Upper lobe of right lung (tissue), 1 donor: ENCODE measurements around the gene RIPK1. TPM values are rescaled to one million over a fixed set of nuclear protein-coding genes. Genes with fewer than 3 reads are reported as not detected.
"Not testable (repeated sequence)": the region's sequence is repeated elsewhere in the genome, so short reads cannot be mapped to it uniquely, and the experiment has no call there.

ENCODE experiments used
- ATAC-seq: fragments of 200-7000 bp; cut with Tn5 transposase; one replicate; pipeline ENCODE4 v1.9.1; 2020; ENCODE audit warnings: mild to moderate bottlenecking, moderate library complexity
- DNase-seq: peaks from one replicate; pipeline ENCODE4 v3.0.0-alpha.2; 2020
- H3K27ac ChIP-seq: fragments of 200-600 bp; one replicate; pipeline ENCODE4 v1.8.0; 2022
- H3K27me3 ChIP-seq: fragments of 200-600 bp; one replicate; pipeline ENCODE4 v1.8.0; 2022; ENCODE audit warnings: mild to moderate bottlenecking
- H3K36me3 ChIP-seq: fragments of 200-600 bp; one replicate; pipeline ENCODE4 v1.8.0; 2022
- H3K4me1 ChIP-seq: fragments of 200-600 bp; one replicate; pipeline ENCODE4 v1.8.0; 2022
- H3K4me3 ChIP-seq: fragments of 200-600 bp; one replicate; pipeline ENCODE4 v1.8.0; 2022; ENCODE audit warnings: mild to moderate bottlenecking
- H3K9me3 ChIP-seq: fragments of 200-600 bp; one replicate; pipeline ENCODE4 v1.8.0; 2022
- CTCF ChIP-seq: fragments of 200-600 bp; IDR thresholded peaks from one replicate; pipeline ENCODE4 v1.8.0; 2022; ENCODE audit warnings: antibody characterized with exemption
- intact Hi-C: fragments of 100-400 bp; cut with DNase I; formaldehyde crosslinking; loops from one replicate; pipeline ENCODE4 v1.11.0; 2022
- total RNA-seq: library from RNA; stranded (reverse); fragmentation: NEBNext Ultra II Directional; extraction: Animal tissue kit (Norgen Biotek cat#: 25700); gene quantifications from one replicate; pipeline ENCODE4 v1.2.1, GENCODE V29; 2021
- donor health status: DM: no; HTN: yes; CAD: no; lungs with severe emphysema.

The RIPK1 gene
- total RNA-seq, 1 donor from 2014 or later, result 24.4 TPM

GRCh38 chr6:3152689-3153088 is 84.4 kb downstream of the RIPK1 start:
- no peaks in the 10 kb centered on the region for H3K9me3 ChIP-seq
- TF ChIP-seq CTCF, result no peak

GRCh38 chr6:3155416-3155815 is 87.1 kb downstream of the RIPK1 start:
- H3K4me1 ChIP-seq, H3K27me3 ChIP-seq, DNase-seq, intact Hi-C loops, H3K27ac ChIP-seq, H3K4me3 ChIP-seq, H3K9me3 ChIP-seq, H3K36me3 ChIP-seq, ATAC-seq: not testable (repeated sequence)

More at GRCh38 chr6:3152689-3153088, 84.4 kb downstream of the RIPK1 start:
- ATAC-seq (no peak), DNase-seq (no peak)
- no peaks in the 10 kb centered on the region for H3K4me1 ChIP-seq
- no peaks in the 10 kb centered on the region for H3K27me3 ChIP-seq
- no peak overlapping the region for H3K27ac ChIP-seq
- intact Hi-C loops, result no loop called here
- H3K4me3 ChIP-seq, result no peak overlapping the region
- peaks cover 6% of the 10 kb centered on the region for H3K36me3 ChIP-seq

- ATAC-seq, H3K27me3 ChIP-seq, H3K9me3 ChIP-seq, H3K36me3 ChIP-seq, H3K4me1 ChIP-seq, DNase-seq, intact Hi-C loops: not testable (repeated sequence)
- H3K4me3 ChIP-seq, result peak overlapping the region; percentile 83
- peak overlapping the region; percentile 95 for H3K27ac ChIP-seq
Measured at GRCh38 chr6:3156184-3157130, 88.2 kb downstream of the RIPK1 start.

GRCh38 chr6:3157131-3157933 is 89.0 kb downstream of the RIPK1 start, which contains the start of gene TUBB2A:
TUBB2A (minus strand) TSS chr6:3157544; CDS start chr6:3157463, 81 bp downstream.
- H3K36me3 ChIP-seq, result peaks cover 6% of the 10 kb centered on the region
- intact Hi-C loops, result no loop called here
- H3K4me1 ChIP-seq, result peaks cover 7% of the 10 kb centered on the region
- H3K27ac ChIP-seq, result peak within 1 kb of the TSS; percentile 95
- peak; percentile 45 for TF ChIP-seq CTCF
- ATAC-seq (peak; percentile 93), DNase-seq (peak; percentile 91)
- H3K27me3 ChIP-seq, result no peaks in the 10 kb centered on the region
- no peaks in the 10 kb centered on the region for H3K9me3 ChIP-seq
- peak within 1 kb of the TSS; percentile 83 for H3K4me3 ChIP-seq

- Histone ChIP-seq H3K36me3 (peaks cover 4% of the 10 kb centered on the region), H3K4me1 (peaks cover 14% of the 10 kb centered on the region), H3K9me3 (no peaks in the 10 kb centered on the region), H3K27ac (no peak overlapping the region), H3K27me3 (no peaks in the 10 kb centered on the region), H3K4me3 (no peak overlapping the region)
- no peak for TF ChIP-seq CTCF
- DNase-seq (no peak), ATAC-seq (no peak)
- intact Hi-C loops, result no loop called here
Measured at GRCh38 chr6:3159805-3160781, 91.8 kb downstream of the RIPK1 start.

GRCh38 chr6:3162067-3162497 is 93.8 kb downstream of the RIPK1 start:
- DNase-seq (no peak), ATAC-seq (no peak)
- H3K4me3 ChIP-seq, result peak overlapping the region; percentile 70
- H3K4me1 ChIP-seq, result peaks cover 14% of the 10 kb centered on the region
- no peaks in the 10 kb centered on the region for H3K27me3 ChIP-seq
- H3K9me3 ChIP-seq, result no peaks in the 10 kb centered on the region
- H3K36me3 ChIP-seq, result no peaks in the 10 kb centered on the region
- intact Hi-C loops, result no loop called here
- TF ChIP-seq CTCF, result no peak
- H3K27ac ChIP-seq, result peak overlapping the region; percentile 86
